ENCODE measurements around the gene MYO15A. TPM values are rescaled to one million over a fixed set of nuclear protein-coding genes. Genes with fewer than 3 reads are reported as not detected.
A peak's percentile ranks its signal among the peaks of the same experiment; 100 is the strongest.

MYO15A gene
- total RNA-seq, 4 donors from 2014 or later = 2.3 to 7.5 (median 2.9) TPM

- Histone ChIP-seq H3K9me3 (no peaks in the 10 kb centered on the region), H3K4me3 (no peak overlapping the region), H3K4me1 (peaks cover 0 to 16% (median 5%) of the 10 kb centered on the region in 4 donors), H3K36me3 (peaks cover 0 to 36% (median 5%) of the 10 kb centered on the region in 3 donors), H3K27ac (no peak overlapping the region), H3K27me3 (no peaks in the 10 kb centered on the region)
- TF ChIP-seq CTCF (IDR thresholded peaks at IDR 0.05) (no peak), POLR2A (IDR thresholded peaks at IDR 0.05) (no peak), EP300 (IDR thresholded peaks at IDR 0.05) (no peak)
- no peak for DNase-seq (ENCODE audit: low spot score in 2 of 2)
- WGBS, 2 donors = 97 to 100% methylated on average over 2 of the region's 2 CpGs
Measured at GRCh38 chr17:18069101-18069500, 39.5 kb upstream of the MYO15A start.

DNA sequence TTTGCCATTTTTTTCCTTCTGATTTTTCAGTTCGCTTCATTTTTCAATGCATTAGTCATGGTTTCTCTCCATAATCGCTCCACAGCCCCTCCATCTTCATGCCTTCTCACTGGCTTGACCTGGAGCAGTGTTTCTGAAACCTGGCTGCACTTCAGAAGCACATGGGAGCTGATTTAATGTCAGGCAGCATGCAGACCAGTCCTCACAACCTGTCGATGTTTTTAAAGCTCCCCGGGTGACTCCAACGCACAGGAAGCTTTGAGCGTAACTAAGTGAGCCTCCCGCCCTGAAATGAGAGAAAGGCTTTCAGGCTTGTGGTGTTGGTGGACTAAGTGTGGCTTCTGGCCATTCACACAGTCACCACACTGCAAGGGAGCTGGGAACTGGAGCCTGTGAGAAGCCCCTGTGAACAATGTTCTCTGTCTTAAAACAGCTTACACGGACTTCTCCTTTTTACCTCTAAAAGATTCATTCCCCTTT, 37.7 kb upstream of the MYO15A start:
- no peak for DNase-seq (ENCODE audit: low spot score in 2 of 2)
- WGBS, 2 donors = 6 to 9% methylated on average over 8 of the region's 8 CpGs
- Histone ChIP-seq H3K36me3 (peaks cover 0 to 19% (median 0%) of the 10 kb centered on the region in 3 donors), H3K27ac (no peak overlapping the region), H3K4me3 (peak overlapping the region in 2 of 4 donors; percentile 12 to 25), H3K9me3 (no peaks in the 10 kb centered on the region), H3K4me1 (peaks cover 0 to 16% (median 5%) of the 10 kb centered on the region in 4 donors), H3K27me3 (no peaks in the 10 kb centered on the region)
- TF ChIP-seq CTCF (IDR thresholded peaks at IDR 0.05) (no peak), POLR2A (IDR thresholded peaks at IDR 0.05) (no peak), EP300 (IDR thresholded peaks at IDR 0.05) (no peak)

- Histone ChIP-seq H3K27ac (no peak overlapping the region), H3K4me1 (peaks cover 0 to 16% (median 5%) of the 10 kb centered on the region in 4 donors), H3K36me3 (peaks cover 0 to 10% (median 0%) of the 10 kb centered on the region in 3 donors), H3K9me3 (no peaks in the 10 kb centered on the region), H3K27me3 (no peaks in the 10 kb centered on the region), H3K4me3 (no peak overlapping the region)
- TF ChIP-seq EP300 (IDR thresholded peaks at IDR 0.05) (no peak), POLR2A (IDR thresholded peaks at IDR 0.05) (no peak), CTCF (IDR thresholded peaks at IDR 0.05) (no peak)
- DNase-seq (ENCODE audit: low spot score in 2 of 2) = no peak
Measured at GRCh38 chr17:18071751-18072150, 36.8 kb upstream of the MYO15A start.

DNA sequence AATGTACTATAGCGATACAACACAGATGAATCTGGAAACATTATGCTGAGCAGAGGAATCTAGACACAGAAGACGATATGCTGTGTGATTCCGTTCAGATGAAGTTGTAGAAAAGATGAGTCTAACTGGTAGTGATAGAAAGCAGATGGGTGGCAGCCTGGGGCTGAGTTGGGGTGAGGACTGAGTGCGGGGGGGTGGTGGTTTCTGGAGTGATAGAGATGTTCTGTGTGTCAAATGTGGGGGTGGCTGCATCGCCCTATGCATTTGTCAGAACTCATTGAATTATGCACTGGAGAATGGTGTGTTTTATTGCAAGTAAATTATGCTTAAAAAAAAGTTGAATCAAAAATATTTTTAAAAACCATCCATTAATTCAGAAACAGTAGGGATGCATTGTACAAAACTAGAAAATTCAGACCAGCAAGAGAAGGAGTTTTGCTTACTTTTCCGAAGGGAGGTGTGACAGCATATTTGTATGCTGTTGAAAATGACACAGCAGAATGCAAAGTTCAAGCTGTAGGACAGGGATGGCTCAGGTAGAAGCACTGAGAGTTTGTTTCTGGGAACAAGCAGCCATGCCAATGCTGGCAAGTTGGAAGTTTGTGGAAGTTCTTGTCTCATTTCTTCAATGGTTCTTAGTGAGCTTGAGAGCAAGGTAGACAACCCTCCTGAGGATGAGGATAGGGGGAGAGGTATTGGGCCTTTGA, 33.8 kb upstream of the MYO15A start:
- H3K36me3 ChIP-seq = no peaks in the 10 kb centered on the region
- H3K4me3 ChIP-seq = no peak overlapping the region
- no peaks in the 10 kb centered on the region for H3K9me3 ChIP-seq
- H3K27me3 ChIP-seq = no peaks in the 10 kb centered on the region
- 75 to 78% methylated on average over 6 of the region's 6 CpGs for WGBS, 2 donors
- DNase-seq (ENCODE audit: low spot score in 2 of 2) = no peak
- H3K4me1 ChIP-seq = peaks cover 0 to 16% (median 5%) of the 10 kb centered on the region in 4 donors
- no peak for TF ChIP-seq CTCF (IDR thresholded peaks at IDR 0.05)
- no peak for TF ChIP-seq EP300 (IDR thresholded peaks at IDR 0.05)
- no peak for TF ChIP-seq POLR2A (IDR thresholded peaks at IDR 0.05)
- H3K27ac ChIP-seq = no peak overlapping the region

DNA sequence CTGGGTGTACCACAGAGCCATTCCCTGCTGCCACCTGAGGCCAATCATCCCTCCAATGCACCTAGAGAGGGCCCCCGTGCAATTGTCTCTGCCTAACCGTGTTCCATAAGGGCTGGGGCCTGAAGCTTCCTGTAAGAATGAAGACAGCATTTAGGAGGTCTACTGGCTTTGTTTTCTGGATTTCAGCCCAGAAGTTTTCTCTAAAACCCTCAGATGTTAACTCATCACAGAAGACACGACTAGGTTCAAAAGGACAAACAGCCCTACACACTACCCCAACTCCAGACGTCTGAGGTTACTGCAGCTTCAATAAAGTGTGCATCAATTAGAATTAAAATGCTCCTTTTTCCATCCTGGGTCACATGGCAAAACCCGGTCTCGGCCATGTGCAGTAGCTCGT, 31.6 kb upstream of the MYO15A start:
- TF ChIP-seq CTCF (IDR thresholded peaks at IDR 0.05) = no peak
- TF ChIP-seq EP300 (IDR thresholded peaks at IDR 0.05) = no peak
- no peak for TF ChIP-seq POLR2A (IDR thresholded peaks at IDR 0.05)
- 42 to 45% methylated on average over 7 of the region's 7 CpGs for WGBS, 2 donors
- Histone ChIP-seq H3K4me3 (no peak overlapping the region), H3K27ac (no peak overlapping the region), H3K36me3 (no peaks in the 10 kb centered on the region), H3K9me3 (no peaks in the 10 kb centered on the region), H3K4me1 (no peaks in the 10 kb centered on the region), H3K27me3 (no peaks in the 10 kb centered on the region)
- no peak for DNase-seq (ENCODE audit: low spot score in 2 of 2)
